ENCODE data around the gene FBP1.

Gene FBP1

DNA sequence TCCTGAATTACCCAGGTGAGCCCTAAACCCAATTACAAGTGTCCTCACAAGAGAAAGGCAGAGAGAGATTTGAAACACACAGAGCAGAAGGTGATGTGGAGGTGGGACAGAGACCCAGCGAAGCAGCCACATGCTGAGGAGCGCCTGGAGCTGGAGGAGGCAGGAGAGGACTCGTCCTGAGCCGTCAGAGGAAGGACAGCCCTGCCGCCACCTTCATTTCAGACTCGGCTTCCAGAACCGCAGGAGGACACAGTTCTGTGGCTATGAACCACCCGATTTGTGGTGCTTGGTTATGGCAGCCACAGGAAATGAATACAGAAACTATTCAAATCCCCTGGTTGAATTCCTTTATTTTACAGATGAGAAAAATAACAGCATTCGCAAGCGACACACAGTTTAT is 16.4 kb upstream of the FBP1 start:
- DNase-seq, result no peak

DNA sequence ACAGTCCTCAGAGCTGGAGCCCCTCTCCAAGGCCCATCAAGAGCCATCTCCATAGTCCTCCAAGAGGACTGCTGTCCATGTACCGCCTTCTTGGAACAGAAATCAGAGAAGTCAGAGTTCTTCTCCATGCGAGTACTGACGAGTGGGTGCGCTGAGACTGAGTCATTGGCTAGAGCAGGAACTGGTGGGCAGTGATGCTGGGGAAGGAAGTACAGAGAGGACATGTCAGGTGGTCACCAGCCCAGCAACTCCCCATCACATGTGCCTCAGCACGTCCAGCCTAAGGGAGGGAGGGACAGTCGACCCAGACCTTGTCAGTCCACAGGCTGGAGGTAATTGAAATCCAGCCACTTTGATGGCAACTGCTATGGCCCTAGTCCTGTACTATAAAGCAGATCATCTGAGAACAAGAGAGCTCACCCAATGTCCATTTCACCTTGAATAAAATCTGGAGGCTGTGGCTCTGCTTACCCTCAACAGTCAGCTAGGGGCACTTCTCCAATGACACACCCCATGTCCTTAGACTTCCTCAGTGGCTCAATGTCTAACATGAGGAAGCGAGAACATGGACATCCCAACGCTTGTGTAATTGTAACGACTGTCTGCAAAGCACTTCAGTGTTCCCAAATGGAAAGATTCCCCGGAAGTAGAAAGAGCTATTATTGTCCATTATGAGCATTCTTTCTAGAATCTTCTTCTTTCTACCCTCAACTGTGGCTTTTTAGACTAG is 15.0 kb upstream of the FBP1 start:
- no peak for DNase-seq

DNA sequence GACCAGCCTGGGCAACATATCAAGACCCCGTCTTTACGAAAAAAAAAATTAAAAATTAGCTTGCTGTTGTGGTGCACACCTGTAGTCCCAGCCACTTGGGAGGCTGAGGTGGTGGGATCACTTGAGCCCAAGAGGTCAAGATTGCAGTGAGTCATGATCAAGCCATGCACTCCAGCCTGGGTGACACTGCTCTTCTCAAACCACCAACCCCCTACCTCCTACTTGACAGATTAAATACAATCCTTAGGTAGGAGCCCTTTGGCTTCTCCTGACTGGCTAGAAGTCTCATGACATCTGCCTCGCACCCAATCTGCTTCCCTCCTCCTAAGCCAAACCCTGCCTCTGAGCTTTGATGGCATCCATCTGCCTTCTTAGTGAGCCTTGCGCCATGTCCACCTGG is 11.6 kb upstream of the FBP1 start:
- DNase-seq, result no peak

DNA sequence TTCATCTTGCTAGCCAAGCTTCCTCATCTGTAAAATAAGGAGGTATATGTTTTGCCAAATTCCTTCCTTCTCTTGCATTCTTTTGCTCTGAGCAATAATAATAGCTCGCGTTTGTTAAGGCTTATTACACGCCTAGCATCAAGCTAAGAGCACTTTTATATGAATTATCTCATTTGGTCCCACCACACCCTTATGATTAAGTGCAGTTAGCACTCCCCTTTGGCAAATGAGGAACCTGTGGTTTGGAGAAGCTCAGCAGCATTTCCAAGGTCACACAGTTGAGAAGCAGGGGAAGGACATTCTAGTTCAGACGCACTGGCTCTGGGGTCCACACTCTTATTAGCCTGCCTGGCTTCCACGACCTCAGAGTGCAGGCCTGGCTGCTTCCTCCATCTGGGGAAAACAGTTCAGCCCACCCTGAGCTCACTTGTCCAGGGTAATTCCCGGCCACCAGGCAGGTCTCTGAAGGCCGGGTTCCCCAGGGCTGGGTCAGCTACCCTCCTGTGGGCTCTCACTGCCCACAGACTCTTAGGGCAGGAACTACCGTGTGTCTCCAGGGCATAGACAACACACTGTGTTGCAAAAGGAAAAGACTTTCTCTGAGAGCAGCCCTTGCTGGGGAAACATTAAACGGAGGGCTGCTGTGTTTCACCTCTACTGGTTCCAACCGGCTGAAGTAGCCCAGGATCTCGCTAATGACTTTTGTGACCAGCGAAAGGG is 9.9 kb upstream of the FBP1 start:
- peak; percentile 20 for DNase-seq

DNA sequence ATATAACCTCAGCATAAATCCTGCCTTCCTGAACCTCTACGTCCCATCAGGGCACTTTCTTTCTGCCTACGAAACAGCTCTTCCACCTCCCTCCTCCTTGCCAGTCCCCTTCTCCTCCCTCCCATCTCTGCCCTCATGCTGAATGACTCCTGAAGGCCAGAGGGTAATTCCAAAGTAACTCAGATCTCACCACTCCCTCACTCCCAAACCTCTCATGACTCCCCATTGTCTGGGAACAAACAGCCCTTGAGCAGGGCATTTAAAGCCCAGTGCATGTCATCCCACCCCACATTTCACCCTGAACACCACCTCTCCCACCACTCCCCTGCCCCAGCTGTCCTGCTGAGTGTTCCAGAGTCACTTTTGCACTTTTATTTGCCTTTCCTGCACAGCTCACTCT is 8.9 kb upstream of the FBP1 start:
- no peak for DNase-seq

DNA sequence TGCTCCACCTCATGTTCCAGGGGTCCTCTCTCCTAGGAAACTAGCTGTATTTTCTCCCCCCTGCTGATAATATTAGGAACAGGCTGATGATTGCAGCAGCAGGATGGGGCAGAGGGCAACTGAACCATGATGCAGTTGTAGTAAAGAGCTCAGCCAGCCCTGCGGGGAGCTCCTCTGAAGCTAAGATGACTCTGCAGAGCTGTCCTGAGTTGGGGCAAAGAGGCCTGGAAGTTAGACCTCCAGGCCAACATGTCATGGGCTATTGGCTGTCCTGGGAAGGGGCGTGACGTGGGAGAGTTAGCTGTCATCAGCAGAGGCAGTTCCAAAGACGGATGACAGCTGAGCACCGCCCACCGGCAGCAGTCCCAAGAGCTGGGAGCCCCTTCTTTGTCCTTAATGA is 6.6 kb upstream of the FBP1 start:
- no peak for DNase-seq

DNA sequence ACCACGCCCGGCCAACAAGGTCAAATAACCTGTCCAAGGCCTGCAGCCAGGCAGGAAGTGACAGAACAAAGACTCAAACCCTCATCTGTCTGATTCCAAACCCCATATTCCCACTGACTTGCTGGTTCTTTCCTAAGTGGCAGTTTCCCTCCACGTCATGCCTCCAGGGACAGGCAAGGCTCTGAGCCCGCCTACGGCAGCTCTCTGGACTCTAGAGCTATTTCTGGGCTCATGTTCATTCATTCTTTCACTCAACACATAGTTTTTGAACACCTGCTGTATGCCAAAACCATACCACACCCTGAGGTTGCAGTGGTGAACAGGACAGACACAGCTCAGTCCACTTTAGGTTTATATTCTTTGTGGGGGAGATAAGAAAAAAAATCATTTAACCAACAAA is 5.2 kb upstream of the FBP1 start:
- DNase-seq, result no peak

DNA sequence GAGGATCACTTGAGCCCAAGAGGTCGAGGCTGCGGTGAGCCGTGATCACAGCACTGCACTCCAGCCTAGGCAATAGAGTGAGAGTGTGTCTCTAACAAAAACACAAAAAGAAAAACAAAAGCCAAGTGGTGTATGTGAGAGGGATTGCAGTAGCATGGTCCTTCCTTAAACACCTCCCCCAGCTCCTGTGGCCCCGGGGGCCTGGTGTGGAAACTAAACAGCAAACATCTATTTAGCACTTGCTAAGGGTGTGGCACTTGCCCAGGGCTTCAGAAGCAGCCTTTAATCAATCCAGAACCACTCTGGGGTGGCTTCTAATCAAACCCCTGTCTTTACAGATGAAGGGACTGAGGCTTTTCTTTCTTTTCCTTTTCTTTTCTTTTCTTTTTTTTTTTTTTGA is 4.4 kb upstream of the FBP1 start:
- no peak for DNase-seq

DNA sequence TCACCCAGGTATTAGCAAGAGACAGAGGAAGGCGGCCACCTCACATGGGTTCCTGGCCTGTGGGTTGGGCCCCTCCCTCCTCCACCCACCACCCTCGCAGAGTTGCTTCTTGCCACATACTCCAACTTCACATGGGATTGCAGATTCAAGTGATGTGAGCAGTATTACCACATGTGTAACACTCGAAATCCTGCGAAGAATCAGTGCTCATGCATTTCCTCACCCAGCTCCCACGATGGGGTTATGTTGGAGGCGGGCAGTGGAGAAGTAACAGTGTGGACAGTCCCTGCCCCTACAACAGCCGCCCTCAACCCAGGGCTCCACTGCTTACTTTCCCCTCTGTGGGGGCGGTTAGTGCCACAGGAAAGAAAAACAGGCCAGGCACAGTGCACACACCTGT is 3.9 kb upstream of the FBP1 start:
- DNase-seq, result no peak

DNA sequence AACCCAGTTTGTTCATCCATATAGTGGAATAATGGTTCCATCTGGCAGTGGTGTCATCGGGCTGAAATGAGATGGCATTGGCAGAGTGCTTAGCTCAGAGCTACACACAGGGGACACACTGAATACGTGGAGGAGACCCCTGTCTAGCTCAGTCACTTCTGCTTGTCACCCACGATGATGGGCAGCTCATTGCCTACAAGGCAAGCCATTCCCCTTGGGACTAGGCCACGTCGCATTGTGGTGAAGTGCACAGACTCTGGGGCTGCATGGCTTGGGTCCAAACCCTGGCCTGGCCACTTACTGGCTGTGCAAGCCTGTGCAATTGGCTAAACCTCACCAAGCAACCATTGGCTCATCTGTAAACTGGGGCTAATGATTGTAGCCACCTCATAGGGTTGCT is 3.2 kb upstream of the FBP1 start:
- DNase-seq, result no peak

DNA sequence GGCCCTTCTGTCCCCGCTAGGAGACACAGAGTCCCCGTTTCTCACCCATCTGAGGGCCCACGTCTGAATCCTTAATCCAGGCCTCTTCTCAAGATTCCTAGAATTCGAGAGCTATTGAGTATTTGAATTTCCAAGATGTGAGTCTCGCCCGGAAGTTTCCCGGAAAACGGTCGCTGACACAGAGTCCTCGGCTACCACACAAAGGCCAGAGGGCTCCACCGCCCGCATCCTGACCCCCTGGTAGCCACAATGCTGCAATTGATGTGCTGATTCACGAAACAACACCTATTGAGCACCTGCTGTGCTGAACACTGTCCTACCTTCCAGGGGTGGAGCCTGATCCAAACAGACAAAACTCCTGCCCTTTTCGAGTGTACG is 670 bp upstream of the FBP1 start:
- no peak for DNase-seq

DNA sequence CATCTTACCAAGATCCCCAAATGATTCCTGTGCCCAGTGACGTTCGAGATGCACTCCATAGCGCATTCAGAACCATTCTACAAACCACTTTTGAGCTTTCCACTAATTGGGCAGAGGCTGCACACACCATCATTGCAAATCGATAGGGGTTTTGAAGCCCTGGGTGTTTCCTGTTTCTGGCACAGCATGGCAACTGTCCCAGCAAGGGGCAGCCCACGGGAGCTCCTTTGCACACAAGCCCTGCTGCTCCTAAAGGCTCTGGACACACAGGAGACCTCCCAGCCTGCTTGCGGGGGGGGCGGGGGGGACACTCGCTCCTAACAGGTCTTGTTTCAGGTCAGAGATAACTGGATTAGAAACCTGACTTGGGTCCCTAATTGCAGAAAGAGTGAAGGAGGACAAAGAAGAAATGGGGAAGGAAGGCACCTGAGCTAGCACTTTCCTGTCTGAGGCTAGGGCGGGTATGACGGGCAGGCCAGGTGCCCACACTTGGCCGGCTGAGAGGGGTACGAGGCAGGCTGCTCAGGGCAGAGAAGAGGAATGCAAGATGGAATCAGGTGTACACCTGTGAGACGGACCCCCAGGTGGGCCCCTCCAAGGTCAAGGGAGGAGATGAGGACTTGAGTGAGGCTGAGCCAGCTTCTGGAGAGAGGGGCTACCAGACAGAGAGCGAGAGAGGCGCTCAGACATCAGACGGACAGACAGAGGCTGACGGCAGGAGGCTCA is 820 bp downstream of the FBP1 start:
- no peak for DNase-seq

DNA sequence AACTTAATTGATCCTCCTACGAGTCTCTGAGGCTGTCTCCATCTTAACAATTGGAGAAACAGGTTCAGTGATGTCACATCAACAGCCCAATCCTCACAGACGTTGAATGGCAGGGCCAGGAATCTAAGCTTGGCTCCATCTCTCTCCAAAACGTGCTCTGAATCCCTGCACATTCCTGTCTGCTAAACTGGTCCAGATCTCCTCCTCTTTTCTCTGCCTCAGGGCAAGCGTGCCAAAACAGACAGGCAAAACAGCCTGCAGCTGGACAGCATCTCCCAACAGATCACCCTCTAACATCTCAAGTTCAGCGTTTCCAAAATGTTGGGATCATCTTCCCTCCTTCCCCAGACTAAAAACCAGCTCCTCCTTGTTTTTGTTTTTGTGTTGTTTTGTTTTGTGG is 6.6 kb downstream of the FBP1 start:
- DNase-seq, result no peak

DNA sequence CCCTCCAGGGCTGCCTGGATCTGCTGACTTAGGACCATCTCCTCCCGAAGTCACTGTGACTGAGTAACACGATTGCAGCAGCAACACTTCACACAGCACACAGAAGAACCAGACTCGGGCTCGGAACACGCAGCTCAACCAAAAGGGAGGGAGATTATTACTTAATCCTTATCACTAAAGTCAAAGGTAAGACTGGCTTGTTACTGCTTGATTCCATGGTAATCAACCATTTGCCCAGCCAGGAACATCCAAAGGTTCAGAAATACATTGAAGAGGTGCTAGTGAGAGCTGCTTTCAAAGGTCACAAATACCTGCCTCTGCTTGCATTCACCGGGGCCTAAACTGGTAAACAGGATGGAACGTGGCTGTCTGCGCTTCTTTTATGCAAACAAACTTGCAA is 7.7 kb downstream of the FBP1 start:
- DNase-seq, result no peak

DNA sequence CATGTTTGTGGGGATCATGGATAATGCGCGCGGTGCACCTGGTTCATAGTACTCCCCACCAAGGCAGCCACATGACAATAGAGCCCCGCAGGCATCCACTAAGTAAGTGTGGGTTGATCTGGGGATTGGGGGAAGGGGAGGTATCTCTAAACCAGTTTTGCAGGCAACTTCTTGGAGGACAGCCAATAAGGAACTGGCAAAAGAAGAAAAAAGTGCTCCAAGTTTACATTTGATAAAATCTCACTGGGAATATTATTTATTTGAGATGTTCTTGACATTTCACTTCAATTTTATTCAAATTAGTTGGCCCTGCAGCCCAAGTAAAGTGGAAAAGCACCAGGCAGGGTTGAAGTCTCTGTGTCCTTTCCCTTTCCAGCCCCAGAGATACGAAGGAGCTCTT is 8.5 kb downstream of the FBP1 start:
- no peak for DNase-seq

DNA sequence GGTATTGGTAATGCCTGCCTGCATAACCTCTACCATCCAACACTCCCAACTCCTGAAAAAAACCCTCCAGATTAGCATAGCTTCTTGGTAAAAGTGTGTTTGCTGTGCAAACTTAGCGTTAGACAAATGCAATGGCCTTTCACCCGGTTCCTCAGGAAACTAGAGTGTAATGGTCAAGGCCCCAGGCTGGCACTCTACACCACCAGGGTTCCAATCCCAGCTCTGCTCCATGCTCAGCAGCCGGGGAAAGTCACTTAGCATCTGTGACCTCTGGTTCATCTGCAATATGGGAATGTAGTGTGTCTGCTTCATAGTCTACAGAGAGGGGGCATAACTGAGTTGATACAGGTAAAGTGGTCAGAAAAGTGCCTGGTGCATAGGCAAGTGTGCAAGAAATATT is 9.0 kb downstream of the FBP1 start:
- no peak for DNase-seq

DNA sequence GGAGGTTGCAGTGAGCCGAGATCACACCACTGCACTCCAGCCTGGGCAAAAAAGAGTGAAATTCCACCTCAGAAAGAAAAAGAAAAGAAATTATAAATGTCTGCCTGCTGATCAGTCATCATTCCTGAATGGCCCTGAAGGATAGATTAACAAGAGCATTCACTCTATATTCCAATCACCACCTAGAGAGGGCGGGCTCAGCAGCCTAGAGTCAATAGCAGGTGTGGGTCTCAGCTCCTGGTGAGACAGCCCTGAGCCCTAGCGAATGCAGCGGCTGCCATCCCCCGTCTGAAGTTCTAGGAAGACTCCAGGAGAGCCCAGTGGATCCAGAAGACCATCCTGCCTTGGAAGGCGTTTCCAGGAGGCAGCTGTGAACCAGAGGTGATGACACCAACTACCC is 12.0 kb downstream of the FBP1 start:
- no peak for DNase-seq

DNA sequence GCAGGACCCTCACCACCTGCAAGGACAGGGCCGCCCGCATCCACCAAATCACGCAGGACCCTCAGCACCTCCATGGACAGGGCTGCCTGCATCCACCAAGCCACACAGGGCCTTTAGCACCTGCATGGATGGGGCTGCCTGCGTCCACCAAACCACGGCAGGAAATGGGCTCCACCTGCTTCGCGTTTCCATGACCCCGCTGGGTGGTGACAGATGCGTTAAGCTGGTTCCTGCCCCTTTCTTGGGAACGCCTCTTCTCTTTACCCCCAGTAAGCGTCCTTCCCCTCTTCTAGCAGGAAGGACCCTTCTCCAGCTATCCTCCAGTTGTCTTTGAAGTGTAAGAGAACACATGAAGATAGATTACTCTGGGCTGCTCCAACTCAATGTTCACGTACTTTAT is 13.5 kb downstream of the FBP1 start:
- DNase-seq, result no peak

DNA sequence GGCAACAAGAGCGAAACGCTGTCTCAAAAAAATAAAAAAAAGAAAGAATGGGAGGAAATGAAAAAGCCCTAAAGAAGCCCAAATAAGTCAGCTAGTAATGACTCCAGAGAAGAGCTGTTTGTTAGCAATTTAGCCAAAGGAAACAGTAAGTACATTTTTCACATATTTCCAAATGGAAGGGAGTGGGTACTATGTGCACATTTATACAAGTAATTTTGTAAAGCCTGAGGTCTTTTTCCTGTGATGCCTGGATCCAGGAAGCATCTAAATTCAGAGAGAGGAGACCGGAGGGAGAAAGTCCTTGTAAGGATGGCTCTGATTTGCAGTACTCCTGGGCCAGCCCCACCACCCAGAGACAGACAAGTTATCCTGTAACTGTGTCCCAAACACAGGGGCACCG is 14.7 kb downstream of the FBP1 start:
- DNase-seq, result no peak

DNA sequence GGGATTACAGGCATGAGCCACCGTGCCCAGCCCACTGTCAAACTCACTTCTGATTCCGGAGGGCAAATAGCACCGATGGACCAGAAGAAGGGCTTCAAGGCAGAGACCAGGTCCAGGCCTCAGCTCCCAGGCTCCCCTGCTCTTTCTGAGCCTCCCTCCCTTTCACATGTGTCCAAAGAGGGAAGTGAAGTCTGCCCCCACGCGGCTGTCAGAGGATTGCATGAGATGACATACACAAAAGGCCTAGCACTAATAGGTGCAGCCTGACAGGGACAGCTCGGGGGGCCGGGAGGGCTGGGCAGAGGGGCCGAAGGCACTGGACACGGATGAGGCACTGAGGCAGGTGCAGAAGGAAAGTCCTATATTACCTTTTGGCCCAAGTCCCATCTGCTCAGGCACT is 16.1 kb downstream of the FBP1 start:
- DNase-seq, result no peak

DNA sequence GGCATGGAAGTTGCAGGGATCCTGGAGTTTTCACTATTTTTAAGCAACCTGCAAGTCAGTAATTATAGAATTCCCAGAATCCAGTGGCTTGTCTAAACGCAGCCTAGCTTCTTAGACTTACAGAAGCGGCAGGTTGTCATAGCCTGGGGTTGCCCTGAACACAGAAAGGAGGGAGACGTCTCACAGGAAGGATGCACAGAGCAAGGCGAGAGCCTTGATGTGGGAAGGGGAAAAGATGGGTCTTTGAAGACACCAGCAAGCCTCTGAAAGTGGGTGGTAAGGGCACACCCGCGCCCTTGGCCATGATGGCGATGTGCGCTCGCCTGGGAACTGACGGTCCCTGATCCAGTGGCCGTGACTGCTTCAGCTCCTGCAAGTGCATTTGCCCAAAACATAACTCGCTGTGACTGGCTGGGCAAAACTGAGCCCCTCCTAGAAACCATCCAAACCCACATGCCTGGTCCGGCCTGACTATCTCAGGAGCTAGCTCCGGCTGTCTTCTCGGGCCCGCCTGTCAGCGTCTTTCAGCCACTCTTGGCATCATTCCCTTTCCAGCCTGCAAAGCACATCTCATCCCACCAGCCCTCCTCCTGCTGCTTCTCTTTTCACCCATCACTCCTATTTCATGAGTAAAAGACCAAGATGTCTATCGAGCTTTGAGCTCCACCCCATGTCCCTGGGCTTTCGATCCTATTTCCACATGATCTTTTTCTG is 17.1 kb downstream of the FBP1 start:
- DNase-seq, result no peak

DNA sequence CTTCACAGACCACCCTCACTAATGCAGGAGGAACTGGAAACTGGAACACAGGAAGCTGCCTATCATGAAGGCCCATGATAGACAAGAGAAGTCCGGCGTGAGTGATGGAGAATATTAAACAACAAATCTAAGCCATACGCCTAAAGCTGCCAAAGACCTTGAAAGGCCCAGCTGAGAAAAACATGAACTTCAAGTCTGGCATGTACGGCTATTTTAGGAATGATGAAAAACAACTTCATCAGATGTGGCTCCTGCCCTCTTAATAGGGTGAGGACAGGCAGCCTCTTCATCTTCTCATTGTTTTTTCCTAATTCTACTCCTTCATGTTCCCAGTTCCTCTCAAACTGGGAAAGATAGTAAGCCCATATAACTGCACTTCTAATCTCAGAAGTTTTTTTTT is 20.3 kb downstream of the FBP1 start:
- DNase-seq, result no peak

DNA sequence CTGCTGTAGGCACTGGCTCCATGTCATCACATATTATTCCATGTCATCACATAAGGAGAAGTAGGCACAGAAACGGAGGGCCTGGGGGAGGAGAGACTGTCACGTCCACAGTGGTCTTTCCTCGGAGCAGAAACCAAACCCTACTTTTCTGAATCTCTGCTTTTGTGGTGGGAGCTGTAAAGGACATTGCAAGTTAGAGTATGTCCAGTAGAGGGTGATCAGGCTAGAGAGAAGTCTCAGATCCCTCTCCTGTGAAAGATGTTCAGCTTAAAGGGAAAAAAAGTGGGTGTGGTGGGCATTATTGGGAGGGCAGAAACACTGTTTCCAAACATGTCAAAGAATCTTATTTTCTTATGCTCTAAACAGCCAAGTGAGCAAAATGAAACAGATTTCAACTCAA is 26.3 kb downstream of the FBP1 start:
- no peak for DNase-seq

DNA sequence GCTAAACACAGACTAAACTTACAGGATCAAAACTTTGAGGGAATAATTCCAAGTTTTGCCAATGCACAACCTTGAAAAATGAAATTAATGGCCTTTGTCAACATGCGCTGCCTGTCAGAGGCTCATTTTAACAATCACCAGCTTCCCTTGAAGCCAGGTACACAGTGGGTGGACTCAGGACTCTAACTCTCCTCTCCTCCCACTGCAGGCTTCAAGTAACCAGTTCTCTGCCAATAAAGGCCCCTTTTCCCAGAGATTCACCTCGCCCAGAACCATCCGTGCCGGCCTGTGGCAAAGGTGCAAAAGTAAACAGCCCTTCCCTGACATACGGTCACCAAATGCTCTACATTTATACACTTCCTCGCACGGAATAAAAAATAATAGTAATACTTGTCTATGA is 27.2 kb downstream of the FBP1 start:
- no peak for DNase-seq

Data from SIG-M5 (cell line).